Endothelial cell of umbilical vein (primary cell): ENCODE measurements around the gene CDC42BPB. TPM values are rescaled to one million over a fixed set of nuclear protein-coding genes. Genes with fewer than 3 reads are reported as not detected.

Source experiments
- BruUV-seq: library from RNA; stranded (reverse); fragments of 400-500 nt; replicated peaks from 2 replicates; lab custom pipeline; 2021; lab: Mats Ljungman, UMichigan
- CTCF ChIA-PET: fragments of 300-600, 350-600 bp; sonication (Branson Sonifier 250); formaldehyde crosslinking; loops from one replicate; lab custom pipeline; 2021; ENCODE audit warnings: antibody characterized with exemption, inconsistent platforms; lab: Charles Lee
- POLR2A ChIA-PET: fragments of 300-600, 350-600 bp; sonication (Branson Sonifier 250); formaldehyde crosslinking; loops from one replicate; lab custom pipeline; 2021; ENCODE audit warnings: antibody characterized with exemption, inconsistent platforms; lab: Charles Lee
- DNase-seq: peaks from one replicate; pipeline ENCODE4 v3.0.0-alpha.2; 2011; ENCODE audit warnings: low read depth, low spot score
- FAIRE-seq: peaks from 2 replicates; lab custom pipeline; 2011; peaks lifted over from hg19 to GRCh38; lab: Jason Lieb, UNC
- H2AFZ ChIP-seq: 2 replicates; pipeline ENCODE4 v1.6.0; 2012; ENCODE audit warnings: low read depth, low read length, control low read depth, inconsistent platforms
- H3K27ac ChIP-seq: 2 replicates; pipeline ENCODE4 v1.5.1; 2011; ENCODE audit warnings: low read depth, mild to moderate bottlenecking, control low read depth, low read length, moderate library complexity; ENCODE audit not compliant: insufficient read depth
- H3K27me3 ChIP-seq, 2 experiments: 2 replicates each; pipeline versions ENCODE4 v1.6.0 to v1.6.1; 2011; ENCODE audit warnings: low read length in 2 of 2, mixed read lengths in 1 of 2; ENCODE audit not compliant: control insufficient read depth in 2 of 2, insufficient read depth in 2 of 2
- H3K36me3 ChIP-seq, 2 experiments: 2 replicates in 1 of 2; 3 replicates in 1 of 2; pipeline ENCODE4 v1.5.1; 2011; ENCODE audit warnings: low read length in 2 of 2, mild to moderate bottlenecking in 1 of 2, moderate library complexity in 1 of 2; ENCODE audit not compliant: control insufficient read depth in 2 of 2, insufficient read depth in 2 of 2; ENCODE audit errors: extremely low read depth in 1 of 2
- H3K4me1 ChIP-seq: 3 replicates; pipeline ENCODE4 v1.5.1; 2011; ENCODE audit warnings: mild to moderate bottlenecking, low read length; ENCODE audit not compliant: control insufficient read depth, insufficient read depth; ENCODE audit errors: extremely low read depth
- H3K4me2 ChIP-seq: 2 replicates; pipeline ENCODE4 v1.6.1; 2011; ENCODE audit warnings: low read length, control low read depth, mixed read lengths; ENCODE audit not compliant: insufficient read depth
- H3K4me3 ChIP-seq, 3 experiments: fragments of 200-600 bp in 1 of 3; sonication (generic), shearing (Covaris generic) in 1 of 3; replicated peaks in 1 of 3; 2 replicates each; pipeline ENCODE4 v1.5.1; 2011 to 2016; ENCODE audit warnings: control low read depth in 3 of 3, low read length in 3 of 3, mild to moderate bottlenecking in 2 of 3, inconsistent platforms in 1 of 3, low read depth in 1 of 3, moderate library complexity in 1 of 3; ENCODE audit not compliant: insufficient read depth in 1 of 3
- H3K79me2 ChIP-seq: 2 replicates; pipeline ENCODE4 v1.6.0; 2012; ENCODE audit warnings: low read length, inconsistent platforms; ENCODE audit not compliant: control insufficient read depth, insufficient read depth
- H3K9ac ChIP-seq: replicated peaks from 2 replicates; pipeline ENCODE3; 2011; ENCODE audit warnings: low read length, control low read depth; ENCODE audit not compliant: insufficient read depth; ENCODE audit errors: extremely low read depth
- H3K9me1 ChIP-seq: replicated peaks from 3 replicates; pipeline ENCODE4 v1.6.0; 2011; ENCODE audit warnings: mild to moderate bottlenecking, low read length; ENCODE audit not compliant: control insufficient read depth, insufficient read depth; ENCODE audit errors: extremely low read depth
- H3K9me3 ChIP-seq: replicated peaks from 2 replicates; pipeline ENCODE4 v1.5.1; 2012; ENCODE audit warnings: low read length, inconsistent platforms; ENCODE audit not compliant: control insufficient read depth, insufficient read depth
- H4K20me1 ChIP-seq: replicated peaks from 2 replicates; pipeline ENCODE3; 2011; ENCODE audit warnings: mild to moderate bottlenecking, low read length; ENCODE audit not compliant: control insufficient read depth, insufficient read depth; ENCODE audit errors: extremely low read depth
- FOS ChIP-seq: IDR thresholded peaks from 2 replicates; pipeline ENCODE4 v1.6.1; 2011; ENCODE audit warnings: mild to moderate bottlenecking, low read length, moderate library complexity, borderline replicate concordance; ENCODE audit not compliant: insufficient read depth
- GATA2 ChIP-seq: IDR thresholded peaks from 2 replicates; pipeline ENCODE4 v1.7.0; 2011; ENCODE audit warnings: low read depth, mild to moderate bottlenecking, moderate library complexity, mixed read lengths, low read length; ENCODE audit not compliant: insufficient read length, insufficient read depth
- MAX ChIP-seq: IDR thresholded peaks from 2 replicates; pipeline ENCODE4 v1.6.1; 2011; ENCODE audit not compliant: insufficient read depth, insufficient read length
- MYC ChIP-seq: IDR thresholded peaks from one replicate; pipeline ENCODE4 v1.6.1; 2011; ENCODE audit warnings: mild to moderate bottlenecking, low read depth, low read length
- POLR2A ChIP-seq: IDR thresholded peaks from 2 replicates; pipeline ENCODE4 v1.6.1; 2012; ENCODE audit warnings: low read depth, mild to moderate bottlenecking, control low read depth, low read length
- POLR2AphosphoS5 ChIP-seq: IDR thresholded peaks from 2 replicates; pipeline ENCODE4 v1.6.1; 2012; ENCODE audit warnings: low read depth, mild to moderate bottlenecking, control low read depth, low read length, moderate library complexity; ENCODE audit not compliant: insufficient read depth
- dilution Hi-C: fragments of 300-500 bp; cut with MboI; formaldehyde crosslinking; loops from one replicate; pipeline ENCODE4 v1.15.0; 2019; ENCODE audit warnings: low sequenced_read_pairs; ENCODE audit not compliant: extremely low pct_ligation_motif_present
- intact Hi-C: fragments of 100-400 bp; cut with micrococcal nuclease; formaldehyde crosslinking; loops from one replicate; pipeline ENCODE4 v1.10.0; 2022
- polyA plus RNA-seq, 4 experiments: library from polyadenylated mRNA; depleted of rRNA in 3 of 4; stranded (reverse) in 3 of 4; unstranded in 1 of 4; fragments of >200 nt; gene quantifications; 2 replicates each; pipeline versions ENCODE4 v1.2.1 to v1.2.3, GENCODE V29; 2011 to 2012; ENCODE audit warnings: missing spikeins in 1 of 4
- total RNA-seq: library from RNA; stranded (reverse); gene quantifications from 2 replicates; pipeline ENCODE4 v1.2.3, GENCODE V29; 2021
- TF ChIP-seq, protein P1 (sequence below), 2 donors: IDR thresholded peaks; 1 replicate in 1 of 2; 2 replicates in 1 of 2; pipeline ENCODE4 v1.5.1; 2011; ENCODE audit warnings: low read length in 2 of 2, mild to moderate bottlenecking in 2 of 2, moderate library complexity in 2 of 2, control low read depth in 1 of 2, inconsistent platforms in 1 of 2, low read depth in 1 of 2; ENCODE audit not compliant: insufficient read depth in 1 of 2; ENCODE audit errors: extremely low read depth in 1 of 2

The CDC42BPB gene
- total and polyA plus RNA-seq, 2 donors (not counting 3 experiments of a cell fraction or from before 2014, with no cell fraction given), result 82.6 to 131 TPM

DNA sequence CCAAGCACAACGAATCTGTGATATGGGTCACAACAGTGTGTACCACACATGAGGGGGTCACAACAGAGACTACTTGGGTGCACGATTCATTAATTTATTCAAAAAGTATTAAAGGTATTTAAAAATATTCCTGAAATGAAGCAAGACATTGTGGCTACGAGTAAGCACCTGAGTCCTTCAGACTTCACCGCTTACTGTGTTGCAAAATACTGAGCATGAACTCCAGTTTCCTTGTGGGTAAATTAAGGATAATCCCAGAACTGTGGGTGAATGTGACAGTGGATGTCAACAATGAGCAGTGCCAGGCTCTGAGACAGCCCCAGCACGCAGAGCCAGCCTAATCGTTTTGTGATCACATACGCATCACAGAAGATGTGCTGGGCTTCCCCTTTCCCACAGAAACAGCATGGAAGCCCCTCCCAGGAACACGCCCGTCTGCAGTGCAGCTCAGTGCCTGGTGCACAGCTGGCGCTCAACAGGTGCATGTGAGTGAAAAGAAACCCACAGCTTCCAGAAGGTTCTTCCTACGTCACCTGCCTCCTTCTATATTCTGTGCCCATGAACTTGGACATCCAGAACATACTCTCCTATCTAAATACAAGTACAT, 29.1 kb downstream of the CDC42BPB start:
- Histone ChIP-seq H3K4me1 (peaks cover 25% of the 10 kb centered on the region), H3K4me2 (no peak overlapping the region), H4K20me1 (peaks cover 2% of the 10 kb centered on the region), H3K4me3 (no peak overlapping the region), H3K9ac (no peak overlapping the region), H3K79me2 (peaks cover 86% of the 10 kb centered on the region), H3K27me3 (no peaks in the 10 kb centered on the region), H2AFZ (no peak overlapping the region), H3K36me3 (no peaks in the 10 kb centered on the region), H3K9me3 (no peaks in the 10 kb centered on the region), H3K9me1 (no peaks in the 10 kb centered on the region), H3K27ac (no peak overlapping the region)
- intact Hi-C loops (no loop called here), dilution Hi-C loops (no loop called here)
- ChIA-PET POLR2A (no interaction called here), CTCF (no interaction called here)
- no peak for FAIRE-seq
- BruUV-seq, result no TSS peak
- TF ChIP-seq MAX (no peak), MYC (no peak), FOS (no peak), GATA2 (no peak), POLR2A (no peak), POLR2AphosphoS5 (no peak)
- TF ChIP-seq, protein P1, sequence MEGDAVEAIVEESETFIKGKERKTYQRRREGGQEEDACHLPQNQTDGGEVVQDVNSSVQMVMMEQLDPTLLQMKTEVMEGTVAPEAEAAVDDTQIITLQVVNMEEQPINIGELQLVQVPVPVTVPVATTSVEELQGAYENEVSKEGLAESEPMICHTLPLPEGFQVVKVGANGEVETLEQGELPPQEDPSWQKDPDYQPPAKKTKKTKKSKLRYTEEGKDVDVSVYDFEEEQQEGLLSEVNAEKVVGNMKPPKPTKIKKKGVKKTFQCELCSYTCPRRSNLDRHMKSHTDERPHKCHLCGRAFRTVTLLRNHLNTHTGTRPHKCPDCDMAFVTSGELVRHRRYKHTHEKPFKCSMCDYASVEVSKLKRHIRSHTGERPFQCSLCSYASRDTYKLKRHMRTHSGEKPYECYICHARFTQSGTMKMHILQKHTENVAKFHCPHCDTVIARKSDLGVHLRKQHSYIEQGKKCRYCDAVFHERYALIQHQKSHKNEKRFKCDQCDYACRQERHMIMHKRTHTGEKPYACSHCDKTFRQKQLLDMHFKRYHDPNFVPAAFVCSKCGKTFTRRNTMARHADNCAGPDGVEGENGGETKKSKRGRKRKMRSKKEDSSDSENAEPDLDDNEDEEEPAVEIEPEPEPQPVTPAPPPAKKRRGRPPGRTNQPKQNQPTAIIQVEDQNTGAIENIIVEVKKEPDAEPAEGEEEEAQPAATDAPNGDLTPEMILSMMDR (IDR thresholded peaks at IDR 0.05; ENCODE audit: extremely low read depth in 1 of 2, insufficient read depth in 1 of 2, low read depth in 1 of 2, low read length in 2 of 2), result no peak
- DNase-seq, result no peak
